Measurements from ENCODE around the gene LCLAT1.

DNA sequence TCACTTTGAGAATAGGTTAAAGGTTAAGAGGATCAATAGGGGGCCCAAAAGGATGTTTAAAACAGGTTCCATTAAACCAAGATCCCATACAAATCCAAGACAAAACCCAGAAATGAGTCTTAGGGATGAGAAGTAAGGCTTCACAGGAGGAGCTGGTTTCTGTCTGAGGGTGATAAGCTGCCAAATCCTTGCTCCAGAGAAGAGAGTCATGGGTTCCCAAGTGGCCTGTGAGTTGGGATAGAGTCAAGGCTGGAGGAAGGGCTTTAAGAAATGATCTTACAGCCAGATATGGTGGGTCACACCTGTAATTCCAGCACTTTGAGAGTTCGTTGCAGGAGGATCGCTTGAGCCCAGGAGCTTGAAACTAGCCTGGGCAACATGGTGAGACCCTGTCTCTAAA is 40.2 kb upstream of the LCLAT1 start:
- no peak for TF ChIP-seq POLR2A (IDR thresholded peaks at IDR 0.05)
- TF ChIP-seq, protein P1, sequence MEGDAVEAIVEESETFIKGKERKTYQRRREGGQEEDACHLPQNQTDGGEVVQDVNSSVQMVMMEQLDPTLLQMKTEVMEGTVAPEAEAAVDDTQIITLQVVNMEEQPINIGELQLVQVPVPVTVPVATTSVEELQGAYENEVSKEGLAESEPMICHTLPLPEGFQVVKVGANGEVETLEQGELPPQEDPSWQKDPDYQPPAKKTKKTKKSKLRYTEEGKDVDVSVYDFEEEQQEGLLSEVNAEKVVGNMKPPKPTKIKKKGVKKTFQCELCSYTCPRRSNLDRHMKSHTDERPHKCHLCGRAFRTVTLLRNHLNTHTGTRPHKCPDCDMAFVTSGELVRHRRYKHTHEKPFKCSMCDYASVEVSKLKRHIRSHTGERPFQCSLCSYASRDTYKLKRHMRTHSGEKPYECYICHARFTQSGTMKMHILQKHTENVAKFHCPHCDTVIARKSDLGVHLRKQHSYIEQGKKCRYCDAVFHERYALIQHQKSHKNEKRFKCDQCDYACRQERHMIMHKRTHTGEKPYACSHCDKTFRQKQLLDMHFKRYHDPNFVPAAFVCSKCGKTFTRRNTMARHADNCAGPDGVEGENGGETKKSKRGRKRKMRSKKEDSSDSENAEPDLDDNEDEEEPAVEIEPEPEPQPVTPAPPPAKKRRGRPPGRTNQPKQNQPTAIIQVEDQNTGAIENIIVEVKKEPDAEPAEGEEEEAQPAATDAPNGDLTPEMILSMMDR (IDR thresholded peaks at IDR 0.05) = no peak

Measured in adrenal gland (tissue), 5 donors.